Left colon (tissue), 2 donors: ENCODE results near the gene PCSK2. TPM values are rescaled to one million over a fixed set of nuclear protein-coding genes. Genes with fewer than 3 reads are reported as not detected.

Experiments
- ATAC-seq: fragments of 200-7000 bp; cut with Tn5 transposase; one replicate; pipeline ENCODE4 v1.9.1; 2020; ENCODE audit warnings: mild to moderate bottlenecking, moderate library complexity
- DNase-seq, 2 donors: peaks; one replicate each; pipeline ENCODE4 v3.0.0-alpha.2; 2020
- intact Hi-C, 2 donors: fragments of 100-400 bp; cut with DNase I in 1 of 2; cut with micrococcal nuclease in 1 of 2; formaldehyde crosslinking; loops; one replicate each; pipeline versions ENCODE4 v1.11.2 to v1.14.0; 2022; cut with DNase I, micrococcal nuclease
- total RNA-seq, 2 donors: library from RNA; stranded (reverse); fragmentation: NEBNext Ultra II Directional; extraction: Animal tissue kit (Norgen Biotek cat#: 25700); gene quantifications; one replicate each; pipeline ENCODE4 v1.2.1, GENCODE V29; 2021
- donor health status: DM: no; HTN: no; CAD: no.
- donor health status: DM: yes; HTN: yes; CAD: no.

The PCSK2 gene
- total RNA-seq, 2 donors from 2014 or later, result 1.3 to 1.8 TPM

DNA sequence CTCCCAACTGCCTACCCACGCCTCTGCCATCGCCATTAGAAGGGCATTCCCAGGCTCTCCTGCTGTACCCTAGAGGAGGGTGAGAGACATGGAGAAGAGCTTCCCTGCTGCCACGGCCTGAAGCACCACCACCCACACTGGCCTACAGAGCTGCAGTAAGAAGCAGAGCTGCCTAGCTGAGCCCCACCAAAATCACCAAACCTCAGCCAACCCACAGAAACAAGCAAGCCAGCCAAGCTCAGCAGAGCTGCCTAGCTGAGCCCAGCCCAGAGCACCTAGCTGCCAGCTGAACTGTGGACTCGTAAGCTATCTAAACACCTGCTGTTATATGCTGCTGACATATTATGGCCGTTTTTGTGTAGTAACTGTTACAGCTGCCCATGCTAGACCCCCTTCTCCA lies 149.2 kb downstream of the PCSK2 start:
- DNase-seq, result no peak
- ATAC-seq, result no peak
- intact Hi-C loops, result no loop called here

DNA sequence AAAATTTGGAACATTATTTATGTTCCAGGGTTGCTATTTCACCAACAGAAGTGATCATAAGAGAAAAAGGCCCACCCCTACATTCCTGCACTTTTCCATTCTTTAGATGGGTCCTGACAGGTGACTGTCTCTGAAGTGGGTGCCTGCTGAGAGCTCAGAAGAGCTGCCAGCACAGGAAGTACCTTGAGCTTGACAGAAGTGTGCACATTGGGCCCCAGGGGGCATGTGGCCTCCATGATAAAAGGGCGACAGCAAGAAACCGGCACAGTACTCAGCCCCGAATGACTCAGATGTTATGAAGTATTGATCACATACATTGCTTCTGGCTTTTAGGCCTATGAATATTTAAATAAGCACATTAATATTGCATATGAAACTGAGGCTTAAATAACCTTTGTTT lies 150.4 kb downstream of the PCSK2 start:
- no peak for ATAC-seq
- intact Hi-C loops, result no loop called here
- DNase-seq, result no peak

DNA sequence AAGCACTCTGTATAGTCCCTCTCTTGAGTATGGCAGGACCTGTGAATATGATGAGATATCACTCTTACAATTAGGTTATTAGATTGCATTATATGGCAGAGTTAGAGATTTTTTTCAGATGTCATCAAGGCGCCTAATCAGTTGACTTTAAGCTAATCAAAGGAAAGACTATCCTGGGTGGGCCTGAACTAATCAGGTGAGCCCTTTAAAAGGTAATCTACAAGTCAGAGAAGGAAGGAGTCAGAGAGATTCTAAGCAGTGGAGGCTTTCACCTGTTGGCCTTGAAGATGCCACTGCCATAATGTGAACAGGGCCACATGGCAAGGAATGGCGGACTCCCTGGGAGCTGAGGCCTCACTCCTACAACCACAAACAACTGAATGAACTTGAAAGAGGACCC lies 152.8 kb downstream of the PCSK2 start:
- DNase-seq (no peak), ATAC-seq (no peak)
- intact Hi-C loops, result no loop called here

DNA sequence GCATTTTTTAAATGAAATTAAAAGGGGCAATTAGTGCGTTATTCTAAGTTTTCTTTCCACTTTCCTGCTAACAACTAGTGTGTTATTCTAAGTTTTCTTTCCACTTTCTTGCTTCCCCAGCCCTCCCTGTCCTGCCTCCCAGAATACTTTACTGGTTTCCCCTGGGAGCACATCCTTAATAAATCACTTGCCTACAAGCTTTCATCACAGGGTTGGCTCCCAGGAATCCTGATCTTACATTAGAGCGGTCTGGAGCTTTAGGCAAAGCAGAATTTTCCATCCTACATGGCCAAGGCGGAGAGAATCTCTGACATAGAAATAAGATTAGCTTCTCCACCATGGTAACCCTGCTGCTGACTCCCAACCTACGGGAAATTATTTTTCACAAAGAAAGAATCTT lies 154.0 kb downstream of the PCSK2 start:
- intact Hi-C loops, result no loop called here
- no peak for DNase-seq
- no peak for ATAC-seq

DNA sequence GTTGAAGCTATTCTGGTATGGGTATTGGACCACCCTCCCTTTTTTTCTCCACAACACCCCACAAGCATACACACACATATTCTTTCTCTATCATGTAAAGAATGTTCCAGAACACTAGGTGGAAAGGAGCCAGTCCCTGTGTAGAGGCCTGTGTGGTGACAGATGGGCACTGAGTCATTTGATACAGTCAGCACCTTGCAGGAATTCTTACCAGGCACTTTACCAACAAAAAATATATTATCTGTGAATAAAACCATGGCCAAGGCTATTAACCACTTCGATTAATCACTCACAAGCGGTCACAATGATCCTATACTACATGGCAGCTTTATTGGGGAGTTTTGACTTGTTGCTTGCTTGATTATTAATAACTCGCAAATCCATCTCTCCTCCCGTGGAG lies 154.9 kb downstream of the PCSK2 start:
- intact Hi-C loops, result no loop called here
- ATAC-seq (no peak), DNase-seq (no peak)

DNA sequence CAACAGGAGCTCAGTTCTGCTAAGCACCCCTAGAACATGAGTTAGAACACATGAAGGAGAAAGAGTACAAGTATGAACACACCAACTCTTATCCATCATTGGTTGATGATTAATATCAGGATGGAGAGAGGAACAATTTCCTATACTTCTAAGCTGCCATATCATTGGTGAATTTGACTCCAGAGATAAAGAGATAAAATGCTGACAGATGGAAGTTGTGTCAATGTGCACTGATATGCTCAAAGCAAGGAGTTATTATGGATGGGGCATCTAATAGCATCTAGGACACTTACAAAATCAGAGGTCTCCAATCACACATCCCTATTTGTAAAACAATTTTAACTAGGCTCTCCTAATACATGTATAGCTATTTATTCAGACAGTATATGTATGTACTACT lies 159.0 kb downstream of the PCSK2 start:
- ATAC-seq (no peak), DNase-seq (no peak)
- intact Hi-C loops, result no loop called here

DNA sequence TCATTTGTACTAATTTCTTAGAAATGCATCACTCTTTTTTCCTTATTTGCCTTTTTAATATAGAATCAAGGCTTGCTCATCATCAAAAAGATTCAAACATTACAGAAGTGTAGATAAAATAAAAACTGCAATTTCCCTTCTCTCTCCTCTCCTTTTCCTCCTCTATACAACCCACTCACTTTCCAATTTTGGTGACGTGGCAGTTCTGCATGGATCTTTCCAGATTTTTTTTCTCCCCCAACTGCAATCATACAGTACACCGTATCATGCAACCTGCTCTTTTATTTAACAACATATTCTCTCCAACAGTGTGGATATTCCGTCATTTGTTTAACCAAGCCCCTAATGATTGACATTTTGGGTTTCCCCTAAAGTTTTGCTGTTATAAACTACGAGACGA lies 163.8 kb downstream of the PCSK2 start:
- intact Hi-C loops, result no loop called here
- no peak for ATAC-seq

DNA sequence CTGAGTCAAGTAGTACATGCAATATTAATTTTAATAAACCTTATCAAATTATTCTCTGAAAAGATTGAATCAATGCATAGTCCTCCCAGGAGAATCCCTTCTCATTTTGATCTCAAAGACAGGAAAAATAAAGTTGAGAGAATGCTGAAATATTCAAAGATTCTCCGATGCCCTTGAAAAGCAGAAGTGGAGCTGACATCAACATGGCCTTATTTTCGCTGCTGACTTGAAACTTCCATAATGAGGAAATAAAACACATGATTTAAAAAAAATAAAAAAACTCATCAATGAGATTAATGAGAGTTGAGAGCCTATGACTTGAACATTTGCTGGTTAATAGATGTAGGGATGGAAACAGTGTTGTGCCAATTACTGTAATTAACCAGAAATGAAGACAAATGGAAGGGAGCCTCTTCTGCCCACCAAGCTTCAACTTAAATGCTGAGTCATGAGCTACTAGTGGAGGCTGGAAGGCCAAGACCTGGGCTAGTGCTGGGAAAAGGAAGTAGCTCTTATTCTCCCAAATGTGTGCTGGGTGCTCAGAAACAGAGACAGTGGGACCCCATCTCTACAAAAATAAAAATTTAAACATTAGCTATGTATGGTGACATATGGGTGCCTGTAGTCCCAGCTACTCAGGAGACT lies 164.4 kb downstream of the PCSK2 start:
- intact Hi-C loops, result no loop called here
- ATAC-seq (no peak), DNase-seq (no peak)

More for the DNA sequence above, 163.8 kb downstream of the PCSK2 start:
- DNase-seq, result no peak

DNA sequence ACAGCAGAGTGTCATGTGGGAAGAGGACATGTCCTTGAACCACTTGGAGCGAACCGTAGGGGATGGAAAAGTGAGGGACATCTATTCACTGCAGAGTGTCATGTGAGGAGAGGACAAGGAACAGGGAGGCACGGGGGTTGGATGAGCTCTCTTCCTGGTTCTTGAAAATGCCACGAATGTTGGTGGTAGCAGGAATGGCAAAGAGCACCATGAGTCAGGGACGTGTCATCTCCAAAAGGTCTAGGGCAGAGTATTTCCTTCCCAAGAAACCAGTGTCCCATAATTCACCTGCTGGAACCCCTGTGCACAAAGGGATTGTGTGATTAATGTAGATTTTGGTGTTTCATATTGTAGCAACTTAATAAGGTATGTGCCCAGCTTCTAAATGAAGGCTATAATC lies 167.6 kb downstream of the PCSK2 start:
- no peak for DNase-seq
- intact Hi-C loops, result no loop called here
- no peak for ATAC-seq

DNA sequence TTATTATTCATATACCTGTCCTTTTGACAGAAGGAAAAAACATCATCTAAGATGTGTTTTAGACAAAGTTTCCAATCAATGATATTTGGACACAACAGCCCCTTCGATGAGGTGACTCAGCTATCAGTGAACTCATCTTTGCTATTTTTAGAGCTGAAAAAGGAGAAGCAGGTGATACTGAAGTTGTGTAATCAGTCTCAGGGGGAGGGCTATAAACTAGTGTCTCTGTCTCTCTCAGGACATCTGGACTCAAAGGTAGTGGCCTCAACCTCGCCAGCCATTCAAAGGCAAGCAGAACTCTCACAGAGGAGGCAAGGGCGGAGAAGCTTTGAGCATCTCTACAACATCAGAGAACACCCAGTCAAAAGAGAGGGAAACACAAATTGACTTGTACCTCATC lies 168.9 kb downstream of the PCSK2 start:
- DNase-seq, result no peak
- no peak for ATAC-seq
- intact Hi-C loops, result no loop called here

DNA sequence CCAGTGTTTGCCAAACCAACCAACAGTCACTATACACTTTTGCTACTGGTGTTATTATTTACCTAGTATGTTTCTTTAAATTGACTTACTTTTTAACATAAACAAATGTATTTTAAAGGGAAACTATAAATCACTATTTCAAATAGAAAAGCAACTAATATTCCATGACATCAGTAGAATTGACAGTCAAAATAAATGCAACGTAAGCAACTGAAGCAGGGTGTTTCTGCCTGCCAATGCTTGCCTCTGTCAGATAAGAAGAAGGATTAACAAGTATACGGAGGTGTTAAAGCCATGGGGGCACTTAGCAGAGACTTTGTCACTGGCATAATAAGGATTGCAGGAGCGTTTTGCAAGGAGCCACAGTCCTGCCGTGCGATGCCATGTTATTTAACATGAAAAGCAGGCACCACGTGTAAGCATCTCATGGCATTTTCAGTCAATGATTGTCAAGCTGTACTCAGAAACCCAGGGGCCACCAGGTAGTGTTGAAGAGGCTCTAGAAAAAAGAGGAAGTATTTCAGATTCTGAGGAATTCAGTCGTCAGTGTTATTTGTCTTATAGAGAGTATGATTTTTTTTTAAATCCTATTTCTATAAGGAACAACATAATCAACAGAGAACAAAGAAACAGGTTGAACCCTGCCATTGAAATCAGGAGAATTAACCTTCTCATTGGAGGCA lies 172.6 kb downstream of the PCSK2 start:
- ATAC-seq (no peak), DNase-seq (no peak)
- intact Hi-C loops, result no loop called here

DNA sequence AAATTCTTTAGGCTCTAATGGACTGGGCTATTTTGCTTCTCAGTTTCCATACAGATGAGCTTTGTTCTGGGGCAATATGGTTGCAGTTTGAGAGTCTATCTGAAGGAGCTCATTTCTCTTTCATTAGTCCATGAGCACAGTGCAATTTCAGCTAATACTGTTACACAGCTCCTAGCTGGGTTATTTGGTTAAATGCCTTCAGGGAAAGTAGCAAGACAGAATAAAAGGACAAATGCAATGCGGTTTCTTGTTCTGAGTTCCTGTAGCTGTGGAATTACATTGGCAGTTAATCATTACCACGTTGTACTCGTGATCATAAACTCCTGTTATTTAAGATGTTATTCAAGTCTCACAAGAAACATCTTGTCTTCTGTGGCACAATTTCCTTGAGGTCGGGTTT lies 176.6 kb downstream of the PCSK2 start:
- intact Hi-C loops, result no loop called here
- DNase-seq, result no peak
- no peak for ATAC-seq

DNA sequence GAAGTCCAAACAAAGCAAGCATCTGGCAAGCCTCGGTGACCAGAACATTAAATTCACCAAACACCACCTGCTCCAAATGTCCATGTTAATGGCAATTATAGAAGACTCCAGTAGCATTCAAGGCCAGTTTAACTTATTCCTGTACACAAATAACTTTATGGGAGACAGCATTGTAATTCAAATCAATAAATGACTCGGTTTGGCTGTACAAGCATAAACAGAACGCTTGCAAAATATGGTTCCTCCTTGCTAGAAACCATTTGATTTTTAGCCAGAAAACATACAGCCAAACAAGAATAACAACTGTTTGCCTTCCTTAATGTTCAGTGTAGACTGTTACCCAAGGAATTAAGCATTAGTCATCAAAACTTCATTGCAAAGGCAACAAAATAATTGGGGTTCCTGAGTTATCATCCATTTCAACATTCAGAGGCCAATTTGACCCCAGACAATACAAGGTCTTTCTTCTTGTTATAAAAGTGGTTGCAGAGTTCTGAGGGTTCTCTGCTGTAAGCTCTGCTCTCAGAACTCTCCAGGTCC lies 179.3 kb downstream of the PCSK2 start:
- intact Hi-C loops, result no loop called here
- ATAC-seq, result no peak
- no peak for DNase-seq

DNA sequence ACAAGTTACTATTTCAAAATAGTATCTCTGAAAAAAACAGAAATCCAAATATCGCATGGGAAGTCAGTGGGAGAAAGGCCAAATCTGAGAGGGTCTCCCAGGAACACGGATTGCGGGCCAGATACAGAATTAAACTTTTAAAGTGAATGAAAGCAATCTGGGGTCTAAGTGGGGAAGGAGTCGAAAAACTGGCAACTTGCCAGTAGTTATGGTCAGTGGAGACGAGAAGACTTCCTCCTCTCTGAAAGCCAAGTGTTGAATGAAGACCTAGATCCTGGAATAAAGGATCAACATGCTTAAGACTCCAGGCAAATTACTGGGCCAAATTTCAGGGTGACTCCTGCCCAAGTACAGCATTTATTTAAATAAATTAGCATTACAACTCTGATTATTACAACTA lies 180.7 kb downstream of the PCSK2 start:
- ATAC-seq (no peak), DNase-seq (no peak)
- intact Hi-C loops, result no loop called here

DNA sequence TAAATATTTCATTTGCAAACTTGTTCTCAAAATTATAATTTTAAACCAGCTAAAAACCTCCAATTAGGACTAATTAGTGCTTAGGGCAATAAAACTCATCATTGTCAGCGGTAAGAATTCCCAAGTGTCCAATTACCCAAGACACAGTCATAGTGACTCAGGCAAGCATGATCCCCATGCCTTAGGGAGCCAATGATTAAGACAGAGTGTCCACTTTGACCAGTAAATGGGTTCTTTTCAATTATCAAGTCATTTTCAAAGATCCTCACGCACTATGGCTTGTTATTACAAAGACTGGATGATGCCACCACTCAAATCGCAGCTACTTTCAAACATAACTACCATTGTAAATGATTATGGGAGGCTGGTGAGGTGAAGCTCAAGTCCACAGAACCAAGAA lies 190.4 kb downstream of the PCSK2 start:
- DNase-seq (no peak), ATAC-seq (no peak)
- intact Hi-C loops, result no loop called here

DNA sequence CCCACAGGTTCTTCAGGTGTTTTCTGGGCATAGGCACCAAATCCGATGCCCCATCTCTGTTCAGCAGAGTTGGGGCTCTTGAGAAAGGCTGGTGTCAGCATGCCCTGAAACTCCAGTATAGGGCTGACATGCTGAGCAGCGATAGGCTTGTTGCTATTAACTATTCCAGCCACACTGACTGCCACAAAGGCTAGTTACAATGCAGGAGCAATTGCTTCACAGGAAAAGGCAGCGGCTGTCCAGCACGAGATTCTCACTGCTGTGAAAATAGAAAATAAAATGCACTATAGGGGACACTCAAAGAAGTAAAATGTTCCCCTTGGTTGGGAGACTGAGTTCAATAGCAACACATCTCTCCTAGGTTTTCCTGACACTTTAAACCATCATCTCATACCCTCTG lies 191.9 kb downstream of the PCSK2 start:
- ATAC-seq, result no peak
- no peak for DNase-seq
- intact Hi-C loops, result no loop called here

DNA sequence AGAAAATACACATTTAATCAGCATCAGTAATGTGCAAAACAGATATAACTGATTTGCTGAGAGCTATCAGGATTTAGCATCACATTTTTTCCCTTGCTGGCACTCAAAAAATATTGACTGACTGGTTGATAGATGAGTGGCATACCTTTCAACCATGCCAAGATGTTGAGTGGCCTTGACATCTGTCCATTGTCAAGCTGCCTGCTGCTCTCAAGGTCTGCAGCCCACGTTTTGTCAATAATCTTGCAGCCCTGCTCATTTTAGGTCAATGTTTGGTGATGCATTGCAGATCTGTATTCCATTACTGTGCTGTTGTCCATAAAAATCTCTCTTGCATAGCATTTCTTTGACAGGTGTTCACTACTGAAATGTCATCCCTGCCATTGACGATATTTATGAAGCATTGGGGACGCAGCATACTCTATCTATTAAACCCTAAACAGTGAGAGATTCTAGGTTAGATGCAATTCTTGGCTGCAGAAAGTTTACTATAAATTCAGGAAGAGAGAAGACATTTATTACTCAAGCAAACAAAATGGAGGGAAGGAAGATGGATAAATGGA lies 192.7 kb downstream of the PCSK2 start:
- ATAC-seq (no peak), DNase-seq (no peak)
- intact Hi-C loops, result no loop called here

DNA sequence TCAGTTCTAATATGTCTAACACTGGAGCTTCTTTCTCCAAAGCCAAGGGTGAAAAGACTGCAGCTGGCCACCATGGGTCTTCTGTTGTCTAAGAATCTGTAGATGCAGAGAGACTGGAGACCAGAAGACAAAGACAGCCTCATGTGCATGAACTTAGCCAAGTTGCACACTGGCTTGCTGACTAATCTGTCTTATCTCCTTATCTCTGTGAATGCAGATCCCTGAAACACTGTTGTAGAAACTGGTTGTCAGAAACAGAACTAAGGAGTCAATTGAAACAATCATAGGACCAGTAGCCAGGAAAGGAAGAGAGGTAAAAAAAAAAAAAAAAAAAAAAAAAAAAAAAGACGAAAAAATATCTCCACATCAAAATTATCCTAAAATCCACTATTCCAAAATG lies 194.7 kb downstream of the PCSK2 start:
- no peak for ATAC-seq
- DNase-seq, result no peak
- intact Hi-C loops, result no loop called here

DNA sequence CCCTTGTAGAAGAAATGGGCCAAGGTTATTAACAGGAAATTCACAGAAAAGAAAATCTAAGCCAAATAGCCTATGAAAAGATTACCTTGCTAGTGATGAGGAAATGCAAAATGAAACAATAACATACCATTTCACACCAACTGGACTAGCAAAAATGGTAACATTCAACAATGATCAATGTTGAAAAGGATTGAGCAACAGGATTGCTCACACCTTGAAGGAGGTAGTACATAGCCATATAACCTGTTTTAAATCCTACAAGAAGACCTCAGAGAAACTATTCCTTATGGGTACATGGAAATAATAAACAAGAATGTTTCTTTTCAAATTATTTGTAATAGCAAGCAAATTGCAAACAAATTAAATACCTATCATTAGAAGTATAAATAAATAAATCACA lies 196.9 kb downstream of the PCSK2 start:
- ATAC-seq, result no peak

DNA sequence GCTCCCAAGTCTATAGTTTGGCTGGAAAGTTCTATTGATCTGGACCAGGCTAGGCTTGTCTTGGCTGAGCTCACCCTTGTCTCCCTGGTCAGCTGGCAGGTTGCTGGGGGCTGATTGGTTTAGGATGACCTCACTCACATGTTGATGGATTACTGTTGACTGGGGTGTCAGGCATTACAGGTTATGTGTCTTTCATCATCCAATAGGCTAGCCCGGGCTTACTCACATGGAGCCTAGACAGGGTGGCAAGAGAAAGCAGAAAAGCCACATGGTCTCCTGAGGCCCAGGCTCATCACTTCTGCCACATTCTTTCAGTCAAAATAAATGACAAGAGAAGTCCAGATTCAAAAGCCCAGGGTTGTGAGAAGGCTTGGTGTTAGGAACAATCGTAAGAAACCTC lies 200.8 kb downstream of the PCSK2 start:
- ATAC-seq (no peak), DNase-seq (no peak)
- intact Hi-C loops, result no loop called here

More for the DNA sequence above, 196.9 kb downstream of the PCSK2 start:
- DNase-seq, result no peak
- intact Hi-C loops, result no loop called here
